NCI-H2171 treated with DMSO at 0.1 percent for 48 hours (cell line): ENCODE measurements around the gene TNFRSF12A.
"Not testable (repeated sequence)": the region's sequence is repeated elsewhere in the genome, so short reads cannot be mapped to it uniquely, and the experiment has no call there.

Experiments used
- DNase-seq: peaks from one replicate; lab custom pipeline; 2025; lab: John Stamatoyannopoulos, UW

TNFRSF12A gene

GRCh38 chr16:3065742-3066439, 45.7 kb downstream of the TNFRSF12A start:
- no peak for DNase-seq

GRCh38 chr16:3066440-3066748, 46.2 kb downstream of the TNFRSF12A start:
- no peak for DNase-seq

GRCh38 chr16:3068487-3068886, 48.3 kb downstream of the TNFRSF12A start:
- no peak for DNase-seq

- DNase-seq, result not testable (repeated sequence)
These were observed 49.0 kb downstream of the TNFRSF12A start for GRCh38 chr16:3069146-3069545.

- DNase-seq, result no peak
These were observed 50.5 kb downstream of the TNFRSF12A start for GRCh38 chr16:3070608-3071111.

- no peak for DNase-seq
These were observed 51.5 kb downstream of the TNFRSF12A start for GRCh38 chr16:3071655-3072054.
